AG10803 (cell line): ENCODE results near the gene CDK6.

Experiments
- DNase-seq: peaks from one replicate; pipeline ENCODE4 v3.0.0; 2010; ENCODE audit warnings: low read depth
- H3K4me3 ChIP-seq: 2 replicates; pipeline ENCODE4 v1.5.1; 2011; ENCODE audit warnings: mild to moderate bottlenecking, low read length, control low read depth
- CTCF ChIP-seq: conservative IDR thresholded peaks from 2 replicates; pipeline ENCODE4 v1.5.1; 2011; ENCODE audit warnings: mild to moderate bottlenecking, low read length, control low read depth, inconsistent platforms

CDK6 gene

GRCh38 chr7:92783260-92784201 is 52.8 kb downstream of the CDK6 start:
- peak; percentile 41 for DNase-seq
- TF ChIP-seq CTCF: no peak
- H3K4me3 ChIP-seq: no peak overlapping the region

- no peak for TF ChIP-seq CTCF
- DNase-seq: no peak
- no peak overlapping the region for H3K4me3 ChIP-seq
These were observed 53.5 kb downstream of the CDK6 start for GRCh38 chr7:92782855-92783254.

- no peak for TF ChIP-seq CTCF
- H3K4me3 ChIP-seq: no peak overlapping the region
- no peak for DNase-seq
These were observed 54.1 kb downstream of the CDK6 start for GRCh38 chr7:92782236-92782635.

- DNase-seq: peak; percentile 22
- no peak overlapping the region for H3K4me3 ChIP-seq
- TF ChIP-seq CTCF: no peak
These were observed 55.2 kb downstream of the CDK6 start for GRCh38 chr7:92781117-92781720.

GRCh38 chr7:92778972-92779371 is 57.4 kb downstream of the CDK6 start:
- peak; percentile 94 for DNase-seq
- peak; percentile 39 for TF ChIP-seq CTCF
- H3K4me3 ChIP-seq: no peak overlapping the region

GRCh38 chr7:92777993-92778392 is 58.4 kb downstream of the CDK6 start:
- TF ChIP-seq CTCF: no peak

GRCh38 chr7:92773808-92774207 is 62.6 kb downstream of the CDK6 start:
- DNase-seq: no peak
- TF ChIP-seq CTCF: no peak
- H3K4me3 ChIP-seq: no peak overlapping the region

More at GRCh38 chr7:92777993-92778392, 58.4 kb downstream of the CDK6 start:
- DNase-seq: no peak
- no peak overlapping the region for H3K4me3 ChIP-seq
